GM12873 (cell line): ENCODE results near the gene RASD1.

ENCODE experiments used
- TF ChIP-seq, protein P1 (sequence below): IDR thresholded peaks from 2 replicates; pipeline ENCODE4 v1.5.1; 2012; ENCODE audit warnings: low read depth, mild to moderate bottlenecking, moderate library complexity, low read length, control low read depth; ENCODE audit not compliant: insufficient read depth; ENCODE audit errors: missing control alignments

The RASD1 gene

GRCh38 chr17:17457680-17458079 is 38.5 kb downstream of the RASD1 start:
- TF ChIP-seq, protein P1, sequence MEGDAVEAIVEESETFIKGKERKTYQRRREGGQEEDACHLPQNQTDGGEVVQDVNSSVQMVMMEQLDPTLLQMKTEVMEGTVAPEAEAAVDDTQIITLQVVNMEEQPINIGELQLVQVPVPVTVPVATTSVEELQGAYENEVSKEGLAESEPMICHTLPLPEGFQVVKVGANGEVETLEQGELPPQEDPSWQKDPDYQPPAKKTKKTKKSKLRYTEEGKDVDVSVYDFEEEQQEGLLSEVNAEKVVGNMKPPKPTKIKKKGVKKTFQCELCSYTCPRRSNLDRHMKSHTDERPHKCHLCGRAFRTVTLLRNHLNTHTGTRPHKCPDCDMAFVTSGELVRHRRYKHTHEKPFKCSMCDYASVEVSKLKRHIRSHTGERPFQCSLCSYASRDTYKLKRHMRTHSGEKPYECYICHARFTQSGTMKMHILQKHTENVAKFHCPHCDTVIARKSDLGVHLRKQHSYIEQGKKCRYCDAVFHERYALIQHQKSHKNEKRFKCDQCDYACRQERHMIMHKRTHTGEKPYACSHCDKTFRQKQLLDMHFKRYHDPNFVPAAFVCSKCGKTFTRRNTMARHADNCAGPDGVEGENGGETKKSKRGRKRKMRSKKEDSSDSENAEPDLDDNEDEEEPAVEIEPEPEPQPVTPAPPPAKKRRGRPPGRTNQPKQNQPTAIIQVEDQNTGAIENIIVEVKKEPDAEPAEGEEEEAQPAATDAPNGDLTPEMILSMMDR, result no peak

GRCh38 chr17:17456251-17456650 is 39.9 kb downstream of the RASD1 start:
- TF ChIP-seq, protein P1, result no peak

DNA sequence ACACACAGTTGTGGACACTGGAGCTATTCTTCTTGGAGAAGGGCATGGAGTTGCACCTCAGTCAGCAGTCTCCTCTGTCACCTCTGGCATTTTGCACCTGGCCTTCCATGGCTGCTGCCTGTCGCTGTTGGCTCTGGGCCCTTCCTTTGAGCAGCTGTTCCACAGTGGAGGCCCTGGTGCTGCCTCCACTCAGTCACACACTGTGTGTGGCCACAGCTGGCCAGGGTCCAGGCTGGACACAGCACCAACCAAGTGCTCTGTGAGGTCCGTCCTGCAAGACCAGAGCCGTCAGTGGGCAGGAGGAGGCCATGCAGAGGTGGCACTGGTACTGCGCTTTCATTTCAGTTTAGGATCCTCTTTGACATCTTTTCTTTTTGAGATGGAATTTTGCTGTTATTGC is 41.0 kb downstream of the RASD1 start:
- TF ChIP-seq, protein P1, result no peak

DNA sequence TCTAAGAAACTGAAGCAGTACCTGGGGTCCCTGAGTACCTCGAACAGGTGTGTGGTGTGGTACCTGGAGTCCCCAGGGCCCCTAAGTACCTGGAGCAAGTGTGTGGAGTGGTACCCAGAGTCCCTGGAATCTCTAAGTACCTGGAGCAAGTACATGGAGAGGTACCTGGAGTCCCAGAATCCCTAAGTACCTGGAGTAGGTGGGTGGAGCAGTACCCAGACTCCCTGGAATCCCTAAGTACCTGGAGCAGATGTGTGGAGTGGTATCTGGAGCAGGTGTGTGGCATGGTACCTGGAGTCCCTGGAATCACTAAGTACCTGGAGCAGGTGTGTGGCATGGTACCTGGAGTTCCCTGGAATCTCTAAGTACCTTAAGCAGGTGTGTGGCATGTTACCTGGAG is 41.9 kb downstream of the RASD1 start:
- TF ChIP-seq, protein P1, result no peak

GRCh38 chr17:17453088-17453487 is 43.1 kb downstream of the RASD1 start:
- TF ChIP-seq, protein P1, result no peak

GRCh38 chr17:17448723-17449122 is 47.5 kb downstream of the RASD1 start:
- TF ChIP-seq, protein P1, result no peak

DNA sequence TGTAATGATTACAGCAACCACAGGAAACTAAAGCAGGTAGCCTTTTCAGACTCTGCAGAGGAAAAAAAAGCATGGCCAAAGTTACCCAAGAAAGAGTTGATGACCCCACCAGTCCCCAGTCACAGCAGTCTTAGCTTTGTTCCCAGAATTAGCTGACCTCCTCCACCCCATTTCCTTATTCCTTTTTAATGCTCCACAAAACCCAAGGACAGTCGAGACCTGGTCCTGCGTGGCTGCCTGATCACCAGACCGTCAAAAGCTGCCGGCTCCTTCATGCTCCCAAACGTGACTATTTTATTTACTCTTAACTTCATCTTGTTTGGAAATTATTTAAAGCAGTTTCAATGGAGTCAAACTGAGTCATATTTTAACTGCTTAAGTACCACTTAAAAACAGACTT is 48.1 kb downstream of the RASD1 start:
- TF ChIP-seq, protein P1, result no peak
